GM12878 (cell line): ENCODE measurements around the gene ERVMER34-1. TPM values are rescaled to one million over a fixed set of nuclear protein-coding genes. Genes with fewer than 3 reads are reported as not detected.
A peak's percentile ranks its signal among the peaks of the same experiment; 100 is the strongest.

Source experiments
- ATAC-seq: fragments of 200-7000 bp; cut with Tn5 transposase; 3 replicates; pipeline ENCODE4 v1.9.1; 2020; ENCODE audit warnings: mild to moderate bottlenecking, moderate library complexity
- BruUV-seq: library from RNA; stranded (reverse); fragments of 400-500 nt; replicated peaks from 2 replicates; lab custom pipeline; 2021; lab: Mats Ljungman, UMichigan
- CTCF ChIA-PET: fragments of 300-600 bp; sonication (Branson Sonifier 250); formaldehyde crosslinking; extraction: SDS; loops from one replicate; lab custom pipeline; 2021; ENCODE audit warnings: inconsistent platforms; lab: Yijun Ruan, JAX
- POLR2A ChIA-PET: fragments of 350-600 bp; formaldehyde crosslinking; extraction: SDS; loops from one replicate; lab custom pipeline; 2021; ENCODE audit warnings: inconsistent platforms; lab: Charles Lee
- RAD21 ChIA-PET: fragments of 300-600 bp; sonication (Branson Sonifier 250); formaldehyde crosslinking; loops from one replicate; lab custom pipeline; 2023; ENCODE audit warnings: antibody characterized with exemption; ENCODE audit not compliant: unreplicated experiment; lab: Charles Lee
- SMC1A ChIA-PET: fragments of 300-600 bp; sonication (Branson Sonifier 250); formaldehyde crosslinking; loops from one replicate; lab custom pipeline; 2023; ENCODE audit not compliant: unreplicated experiment, uncharacterized antibody; lab: Charles Lee
- DNase-seq: peaks from one replicate; pipeline ENCODE4 v3.0.0-alpha.2; 2011; ENCODE audit warnings: low read depth, low spot score
- FAIRE-seq: peaks from 3 replicates; lab custom pipeline; 2011; peaks lifted over from hg19 to GRCh38; lab: Jason Lieb, UNC
- H2AFZ ChIP-seq: 2 replicates; pipeline ENCODE4 v1.6.0; 2011; ENCODE audit warnings: low read depth, low read length, control low read depth; ENCODE audit not compliant: control insufficient read depth
- H3K27ac ChIP-seq: 2 replicates; pipeline ENCODE4 v1.5.1; 2011; ENCODE audit warnings: control low read depth; ENCODE audit not compliant: control insufficient read depth, insufficient read depth
- H3K27me3 ChIP-seq, 2 experiments: replicated peaks in 1 of 2; 2 replicates each; pipeline versions ENCODE4 v1.6.0 to v1.6.1; 2011; ENCODE audit warnings: low read length in 1 of 2; ENCODE audit not compliant: control insufficient read depth in 2 of 2, insufficient read depth in 2 of 2
- H3K36me3 ChIP-seq, 2 experiments: 2 replicates each; pipeline ENCODE4 v1.5.1; 2011; ENCODE audit warnings: low read length in 1 of 2; ENCODE audit not compliant: control insufficient read depth in 2 of 2, insufficient read depth in 2 of 2
- H3K4me1 ChIP-seq: 2 replicates; pipeline ENCODE4 v1.6.1; 2011; ENCODE audit warnings: mild to moderate bottlenecking, low read length, moderate library complexity, mixed read lengths; ENCODE audit not compliant: control insufficient read depth, insufficient read depth
- H3K4me2 ChIP-seq: 2 replicates; pipeline ENCODE4 v1.6.0; 2011; ENCODE audit warnings: control low read depth; ENCODE audit not compliant: control insufficient read depth, insufficient read depth
- H3K4me3 ChIP-seq: fragments of 200-600 bp; sonication (generic); 2 replicates; pipeline ENCODE4 v1.5.1; 2016
- H3K79me2 ChIP-seq: 2 replicates; pipeline ENCODE4 v1.6.0; 2011; ENCODE audit warnings: low read length; ENCODE audit not compliant: control insufficient read depth, insufficient read depth
- H3K9ac ChIP-seq: 2 replicates; pipeline ENCODE4 v1.8.0; 2011; ENCODE audit warnings: low read length, control low read depth, mixed read lengths; ENCODE audit not compliant: control insufficient read depth, insufficient read depth
- H3K9me3 ChIP-seq: replicated peaks from 3 replicates; pipeline ENCODE4 v1.5.1; 2011; ENCODE audit warnings: mild to moderate bottlenecking, low read length; ENCODE audit not compliant: control insufficient read depth, insufficient read depth
- H4K20me1 ChIP-seq: 2 replicates; pipeline ENCODE4 v1.6.0; 2011; ENCODE audit not compliant: control insufficient read depth, insufficient read depth
- ATF3 ChIP-seq: IDR thresholded peaks from 2 replicates; pipeline ENCODE4 v1.6.1; 2011; ENCODE audit warnings: low read depth, mild to moderate bottlenecking, low read length, moderate library complexity, borderline replicate concordance; ENCODE audit errors: extremely low read depth
- CEBPB ChIP-seq, 2 experiments: fragments of 150-350 bp in 1 of 2; IDR thresholded peaks; 2 replicates each; pipeline ENCODE4 v1.6.1; 2012 to 2014; ENCODE audit warnings: low read depth in 2 of 2, low read length in 2 of 2, borderline replicate concordance in 1 of 2, inconsistent platforms in 1 of 2
- PML ChIP-seq: IDR thresholded peaks from 2 replicates; pipeline ENCODE4 v1.6.1; 2012; ENCODE audit warnings: low read length, inconsistent platforms
- RUNX3 ChIP-seq: IDR thresholded peaks from 2 replicates; pipeline ENCODE4 v1.6.1; 2012; ENCODE audit warnings: low read length, inconsistent platforms
- TAF1 ChIP-seq: IDR thresholded peaks from 2 replicates; pipeline ENCODE4 v1.6.1; 2011; ENCODE audit warnings: mild to moderate bottlenecking, low read depth, low read length, borderline replicate concordance
- TCF12 ChIP-seq: IDR thresholded peaks from 2 replicates; pipeline ENCODE4 v1.6.1; 2011; ENCODE audit warnings: low read depth, mild to moderate bottlenecking, low read length
- TCF3 ChIP-seq: IDR thresholded peaks from 2 replicates; pipeline ENCODE4 v1.6.1; 2012; ENCODE audit warnings: low read depth, mild to moderate bottlenecking, low read length, borderline replicate concordance; ENCODE audit not compliant: insufficient read depth
- WGBS: methylation state at CpG from one replicate; pipeline ENCODE4 v1.1.6; 2016; ENCODE audit warnings: low lambda C conversion rate; ENCODE audit not compliant: insufficient replicate concordance, insufficient coverage; ENCODE audit errors: missing lambda C conversion rate; 5-methylcytosine and 5-hydroxymethylcytosine counted together
- in situ Hi-C: fragments of 300-500 bp; cut with MboI; formaldehyde crosslinking; loops from 9 replicates; pipeline ENCODE4 v1.14.3; 2018; ENCODE audit warnings: mixed read lengths
- intact Hi-C: fragments of 100-400 bp; cut with micrococcal nuclease; formaldehyde crosslinking; loops from one replicate; pipeline ENCODE4 v1.14.2; 2022; ENCODE audit not compliant: unreplicated experiment
- polyA plus RNA-seq, 11 experiments: library from polyadenylated mRNA; depleted of rRNA in 4 of 11; unstranded in 6 of 11; stranded (reverse) in 5 of 11; fragments of >200 nt; fragmentation: Nextera tagmentation in 4 of 11; fragmentation: Illumina TruSeq in 1 of 11; extraction: Ambion mirVana in 4 of 11; extraction: Trizol in 1 of 11; gene quantifications; 1 replicate in 1 of 11; 2 replicates in 10 of 11; pipeline versions ENCODE4 v1.2.1 to v1.2.3, GENCODE V29; 2011 to 2016; ENCODE audit warnings: inconsistent platforms in 2 of 11, missing spikeins in 2 of 11, low read depth in 1 of 11
- total RNA-seq, 4 experiments: library from RNA; depleted of rRNA in 3 of 4; stranded (reverse); fragments of >200 nt in 3 of 4; fragmentation: Illumina TruSeq in 1 of 4; extraction: Trizol in 1 of 4; gene quantifications; 2 replicates each; pipeline versions ENCODE4 v1.2.1 to v1.2.3, GENCODE V29; 2013 to 2021

Gene ERVMER34-1
- total and polyA plus RNA-seq, 10 of the 15 experiments (the other 5 are each of a cell fraction or from before 2014, with no cell fraction given), result not detected

- ChIA-PET POLR2A (no interaction called here), RAD21 (no interaction called here), SMC1A (interaction anchor here (0.6 kb wide), 1 partner anchor 1193 kb away, joined by 3 read pairs; no protein-coding TSS in a partner anchor), CTCF (no interaction called here)
- TF ChIP-seq CEBPB (IDR thresholded peaks at IDR 0.05; ENCODE audit: borderline replicate concordance in 1 of 2, low read depth in 2 of 2, low read length in 2 of 2) (peak in 1 of 2 experiments; percentile 62; a peak in 1 of 4 replicates), PML (no peak)
- H3K27me3 ChIP-seq, result peaks cover 7 to 16% of the 10 kb centered on the region in 2 experiments
- H3K9ac ChIP-seq, result no peak overlapping the region
- WGBS, result 65% methylated on average over 11 of the region's 11 CpGs
- H3K36me3 ChIP-seq, result no peaks in the 10 kb centered on the region
- no TSS peak for BruUV-seq
- no peak overlapping the region for H3K27ac ChIP-seq
- H3K4me3 ChIP-seq, result no peak overlapping the region
- H3K9me3 ChIP-seq, result no peaks in the 10 kb centered on the region; the same call in 2 of the 3 replicates
- H2AFZ ChIP-seq, result no peak overlapping the region
- H3K4me2 ChIP-seq, result no peak overlapping the region; the same call in 1 of the 2 replicates
- peaks cover 17% of the 10 kb centered on the region for H3K4me1 ChIP-seq
- no peaks in the 10 kb centered on the region for H3K79me2 ChIP-seq
- FAIRE-seq (no peak), DNase-seq (no peak), ATAC-seq (no peak)
- in situ Hi-C loops (no loop called here), intact Hi-C loops (no loop called here)
- H4K20me1 ChIP-seq, result no peaks in the 10 kb centered on the region
These were observed 1.0 kb downstream of the ERVMER34-1 start for GRCh38 chr4:52750213-52750612.

GRCh38 chr4:52748432-52748831 is 2.8 kb downstream of the ERVMER34-1 start:
- no peak overlapping the region for H3K27ac ChIP-seq
- H3K4me2 ChIP-seq, result peak overlapping the region; percentile 60
- no TSS peak for BruUV-seq
- H3K4me3 ChIP-seq, result no peak overlapping the region
- ChIA-PET POLR2A (no interaction called here), SMC1A (no interaction called here), CTCF (no interaction called here), RAD21 (no interaction called here)
- no peaks in the 10 kb centered on the region for H3K79me2 ChIP-seq
- in situ Hi-C loops, result no loop called here
- 0 out of 2 replicates have a peak, but pooled peaks have one; percentile 6 for TF ChIP-seq TCF12
- peak; percentile 42; the same call in 1 of the 2 replicates for TF ChIP-seq RUNX3
- TF ChIP-seq TAF1, result no peak
- TF ChIP-seq ATF3, result no peak
- peak; percentile 81 for TF ChIP-seq TCF3
- ATAC-seq (no peak; the same call in 2 of the 3 replicates), DNase-seq (peak; percentile 11), FAIRE-seq (peak; percentile 18)
- 68% methylated on average over 6 of the region's 6 CpGs for WGBS
- intact Hi-C loops, result no loop called here
- no peak overlapping the region for H3K9ac ChIP-seq
- peaks cover 17% of the 10 kb centered on the region for H3K4me1 ChIP-seq
- H3K36me3 ChIP-seq, result no peaks in the 10 kb centered on the region
- no peak overlapping the region for H2AFZ ChIP-seq
- no peaks in the 10 kb centered on the region; the same call in 2 of the 3 replicates for H3K9me3 ChIP-seq
- no peaks in the 10 kb centered on the region for H4K20me1 ChIP-seq
- peaks cover 7 to 14% of the 10 kb centered on the region in 2 experiments for H3K27me3 ChIP-seq
